ENCODE data around the gene SON.
A peak's percentile ranks its signal among the peaks of the same experiment; 100 is the strongest.

SON gene

DNA sequence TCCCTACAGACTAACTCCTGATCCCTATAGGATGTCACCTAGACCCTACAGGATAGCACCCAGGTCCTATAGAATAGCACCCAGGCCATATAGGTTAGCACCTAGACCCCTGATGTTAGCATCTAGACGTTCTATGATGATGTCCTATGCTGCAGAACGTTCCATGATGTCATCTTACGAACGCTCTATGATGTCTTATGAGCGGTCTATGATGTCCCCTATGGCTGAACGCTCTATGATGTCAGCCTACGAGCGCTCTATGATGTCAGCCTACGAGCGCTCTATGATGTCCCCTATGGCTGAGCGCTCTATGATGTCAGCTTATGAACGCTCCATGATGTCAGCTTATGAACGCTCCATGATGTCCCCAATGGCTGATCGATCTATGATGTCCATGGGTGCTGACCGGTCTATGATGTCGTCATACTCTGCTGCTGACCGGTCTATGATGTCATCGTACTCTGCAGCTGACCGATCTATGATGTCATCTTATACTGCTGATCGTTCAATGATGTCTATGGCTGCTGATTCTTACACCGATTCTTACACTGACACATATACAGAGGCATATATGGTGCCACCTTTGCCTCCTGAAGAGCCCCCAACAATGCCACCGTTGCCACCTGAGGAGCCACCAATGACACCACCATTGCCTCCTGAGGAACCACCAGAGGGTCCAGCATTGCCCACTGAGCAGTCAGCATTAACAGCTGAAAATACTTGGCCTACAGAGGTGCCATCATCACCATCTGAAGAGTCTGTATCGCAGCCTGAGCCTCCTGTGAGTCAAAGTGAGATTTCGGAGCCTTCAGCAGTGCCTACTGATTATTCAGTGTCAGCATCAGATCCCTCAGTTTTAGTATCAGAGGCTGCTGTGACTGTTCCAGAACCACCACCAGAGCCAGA lies 9.5 kb downstream of the SON start:
- TF ChIP-seq, protein P1, sequence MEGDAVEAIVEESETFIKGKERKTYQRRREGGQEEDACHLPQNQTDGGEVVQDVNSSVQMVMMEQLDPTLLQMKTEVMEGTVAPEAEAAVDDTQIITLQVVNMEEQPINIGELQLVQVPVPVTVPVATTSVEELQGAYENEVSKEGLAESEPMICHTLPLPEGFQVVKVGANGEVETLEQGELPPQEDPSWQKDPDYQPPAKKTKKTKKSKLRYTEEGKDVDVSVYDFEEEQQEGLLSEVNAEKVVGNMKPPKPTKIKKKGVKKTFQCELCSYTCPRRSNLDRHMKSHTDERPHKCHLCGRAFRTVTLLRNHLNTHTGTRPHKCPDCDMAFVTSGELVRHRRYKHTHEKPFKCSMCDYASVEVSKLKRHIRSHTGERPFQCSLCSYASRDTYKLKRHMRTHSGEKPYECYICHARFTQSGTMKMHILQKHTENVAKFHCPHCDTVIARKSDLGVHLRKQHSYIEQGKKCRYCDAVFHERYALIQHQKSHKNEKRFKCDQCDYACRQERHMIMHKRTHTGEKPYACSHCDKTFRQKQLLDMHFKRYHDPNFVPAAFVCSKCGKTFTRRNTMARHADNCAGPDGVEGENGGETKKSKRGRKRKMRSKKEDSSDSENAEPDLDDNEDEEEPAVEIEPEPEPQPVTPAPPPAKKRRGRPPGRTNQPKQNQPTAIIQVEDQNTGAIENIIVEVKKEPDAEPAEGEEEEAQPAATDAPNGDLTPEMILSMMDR (conservative IDR thresholded peaks at IDR 0.05; ENCODE audit: control insufficient read depth, insufficient read depth, low read depth, low read length) = no peak
- DNase-seq (ENCODE audit: low read depth) = peak; percentile 28

DNA sequence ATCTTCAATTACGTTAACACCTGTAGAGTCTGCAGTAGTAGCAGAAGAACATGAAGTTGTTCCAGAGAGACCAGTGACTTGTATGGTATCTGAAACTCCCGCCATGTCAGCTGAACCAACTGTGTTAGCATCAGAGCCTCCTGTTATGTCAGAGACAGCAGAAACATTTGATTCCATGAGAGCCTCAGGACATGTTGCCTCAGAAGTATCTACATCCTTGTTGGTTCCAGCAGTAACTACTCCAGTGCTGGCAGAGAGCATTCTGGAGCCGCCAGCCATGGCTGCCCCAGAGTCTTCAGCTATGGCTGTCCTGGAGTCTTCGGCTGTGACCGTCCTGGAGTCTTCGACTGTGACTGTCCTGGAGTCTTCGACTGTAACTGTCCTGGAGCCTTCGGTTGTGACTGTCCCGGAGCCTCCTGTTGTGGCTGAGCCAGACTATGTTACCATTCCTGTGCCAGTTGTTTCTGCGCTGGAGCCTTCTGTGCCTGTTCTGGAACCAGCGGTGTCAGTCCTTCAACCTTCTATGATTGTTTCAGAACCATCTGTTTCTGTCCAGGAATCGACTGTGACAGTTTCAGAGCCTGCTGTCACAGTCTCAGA lies 10.3 kb downstream of the SON start:
- DNase-seq (ENCODE audit: low read depth) = no peak
- TF ChIP-seq, protein P1 (conservative IDR thresholded peaks at IDR 0.05; ENCODE audit: control insufficient read depth, insufficient read depth, low read depth, low read length) = no peak
- no peak overlapping the region for H3K4me3 ChIP-seq (ENCODE audit: control insufficient read depth, low read depth, low read length)

More for the DNA sequence above, 9.5 kb downstream of the SON start:
- no peak overlapping the region for H3K4me3 ChIP-seq (ENCODE audit: control insufficient read depth, low read depth, low read length)

DNA sequence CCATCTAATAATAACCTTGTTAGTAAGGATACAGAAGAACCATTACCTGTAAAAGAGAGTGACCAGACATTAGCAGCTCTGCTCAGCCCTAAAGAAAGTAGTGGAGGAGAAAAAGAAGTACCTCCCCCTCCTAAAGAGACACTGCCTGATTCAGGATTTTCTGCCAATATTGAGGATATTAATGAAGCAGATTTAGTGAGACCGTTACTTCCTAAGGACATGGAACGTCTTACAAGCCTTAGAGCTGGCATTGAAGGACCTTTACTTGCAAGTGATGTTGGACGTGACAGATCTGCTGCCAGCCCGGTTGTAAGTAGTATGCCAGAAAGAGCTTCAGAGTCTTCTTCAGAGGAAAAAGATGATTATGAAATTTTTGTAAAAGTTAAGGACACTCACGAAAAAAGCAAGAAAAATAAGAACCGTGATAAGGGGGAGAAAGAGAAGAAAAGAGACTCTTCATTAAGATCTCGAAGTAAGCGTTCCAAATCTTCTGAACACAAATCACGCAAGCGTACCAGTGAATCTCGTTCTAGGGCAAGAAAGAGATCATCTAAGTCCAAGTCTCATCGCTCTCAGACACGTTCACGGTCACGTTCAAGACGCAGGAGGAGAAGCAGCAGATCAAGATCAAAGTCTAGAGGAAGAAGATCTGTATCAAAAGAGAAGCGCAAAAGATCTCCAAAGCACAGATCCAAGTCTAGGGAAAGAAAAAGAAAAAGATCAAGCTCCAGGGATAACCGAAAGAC lies 11.6 kb downstream of the SON start:
- TF ChIP-seq, protein P1 (conservative IDR thresholded peaks at IDR 0.05; ENCODE audit: control insufficient read depth, insufficient read depth, low read depth, low read length) = no peak

DNA sequence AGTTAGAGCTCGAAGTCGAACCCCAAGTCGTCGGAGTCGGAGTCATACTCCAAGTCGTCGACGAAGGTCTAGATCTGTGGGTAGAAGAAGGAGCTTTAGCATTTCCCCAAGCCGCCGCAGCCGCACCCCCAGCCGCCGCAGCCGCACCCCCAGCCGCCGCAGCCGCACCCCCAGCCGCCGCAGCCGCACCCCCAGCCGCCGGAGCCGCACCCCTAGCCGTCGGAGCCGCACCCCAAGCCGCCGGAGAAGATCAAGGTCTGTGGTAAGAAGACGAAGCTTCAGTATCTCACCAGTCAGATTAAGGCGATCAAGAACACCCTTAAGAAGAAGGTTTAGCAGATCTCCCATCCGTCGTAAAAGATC lies 12.1 kb downstream of the SON start:
- no peak overlapping the region for H3K4me3 ChIP-seq (ENCODE audit: control insufficient read depth, low read depth, low read length)
- TF ChIP-seq, protein P1 (conservative IDR thresholded peaks at IDR 0.05; ENCODE audit: control insufficient read depth, insufficient read depth, low read depth, low read length) = no peak
- DNase-seq (ENCODE audit: low read depth) = no peak

More for the DNA sequence above, 11.6 kb downstream of the SON start:
- no peak for DNase-seq (ENCODE audit: low read depth)
- H3K4me3 ChIP-seq (ENCODE audit: control insufficient read depth, low read depth, low read length) = no peak overlapping the region

DNA sequence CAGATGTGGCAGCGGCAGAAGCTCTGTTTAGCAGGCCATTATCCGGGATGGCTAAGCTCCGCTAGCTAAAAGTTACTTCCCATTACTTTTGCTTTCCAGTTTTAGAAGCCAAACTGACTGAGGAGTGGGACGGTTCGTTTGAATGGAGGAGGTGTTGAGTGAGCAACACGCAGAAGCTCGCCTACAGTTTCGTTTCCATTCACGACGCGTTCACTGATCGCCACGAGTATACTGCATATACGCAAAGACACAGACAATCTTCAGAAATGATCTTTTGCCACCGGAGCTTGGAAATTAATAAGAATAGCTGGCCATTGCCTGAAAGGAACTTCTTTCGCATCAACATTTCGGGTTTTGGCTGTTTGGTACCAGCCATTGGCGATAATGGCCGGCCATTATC lies 14.6 kb downstream of the SON start:
- H3K4me3 ChIP-seq (ENCODE audit: control insufficient read depth, low read depth, low read length) = no peak overlapping the region
- no peak for DNase-seq (ENCODE audit: low read depth)
- TF ChIP-seq, protein P1 (conservative IDR thresholded peaks at IDR 0.05; ENCODE audit: control insufficient read depth, insufficient read depth, low read depth, low read length) = no peak

DNA sequence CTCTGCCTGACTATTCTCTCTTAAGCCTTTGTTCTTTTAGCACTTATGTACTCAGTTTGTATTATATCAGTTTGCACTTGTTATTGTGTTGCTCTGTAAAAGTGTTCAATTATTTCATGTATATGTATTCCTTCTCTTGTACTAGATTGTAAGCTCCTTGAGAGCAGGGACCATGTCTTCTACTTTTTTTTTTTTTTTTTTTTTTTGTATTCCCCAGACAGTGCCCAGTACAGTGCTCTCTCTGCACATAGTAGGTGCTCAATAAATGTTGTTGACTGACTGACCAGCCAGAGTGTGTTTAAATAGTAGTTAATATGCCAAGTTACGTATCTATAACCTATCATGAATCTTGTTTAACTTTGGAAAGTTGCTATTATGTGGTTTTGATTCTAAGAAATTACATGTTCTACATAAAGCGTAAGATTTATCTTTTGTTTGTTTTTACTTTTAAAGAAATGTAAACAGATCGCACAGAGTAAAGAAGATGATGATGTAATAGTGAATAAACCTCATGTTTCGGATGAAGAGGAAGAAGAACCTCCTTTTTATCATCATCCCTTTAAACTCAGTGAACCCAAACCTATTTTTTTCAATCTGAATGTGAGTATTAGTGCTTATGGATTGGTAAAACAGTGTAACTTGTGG lies 16.1 kb downstream of the SON start:
- TF ChIP-seq, protein P1 (conservative IDR thresholded peaks at IDR 0.05; ENCODE audit: control insufficient read depth, insufficient read depth, low read depth, low read length) = no peak
- no peak for DNase-seq (ENCODE audit: low read depth)
- no peak overlapping the region for H3K4me3 ChIP-seq (ENCODE audit: control insufficient read depth, low read depth, low read length)

All from fibroblast of mammary gland (primary cell).